ENCODE results near the gene PPIP5K2. TPM values are rescaled to one million over a fixed set of nuclear protein-coding genes. Genes with fewer than 3 reads are reported as not detected.

Gene PPIP5K2
- total RNA-seq, 2 donors from 2014 or later: 23.1 to 29.6 TPM

DNA sequence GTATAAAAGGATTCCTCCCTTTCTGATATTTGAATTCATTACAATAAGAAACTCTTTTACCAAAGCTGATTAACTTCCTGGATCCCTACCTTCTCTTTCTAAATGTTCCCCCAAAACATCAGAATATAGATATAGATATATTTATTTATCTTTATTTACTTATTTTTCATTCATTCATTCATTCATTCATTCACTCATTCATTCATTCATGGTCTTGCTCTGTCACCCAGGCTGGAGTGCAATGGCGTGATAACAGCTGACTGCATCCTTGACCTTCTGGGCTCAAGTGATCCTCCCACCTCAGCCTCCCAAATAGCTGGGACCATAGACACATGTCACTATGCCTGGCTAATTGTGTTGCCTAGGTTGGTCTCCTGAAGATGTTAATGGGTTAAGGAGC is 30.8 kb upstream of the PPIP5K2 start:
- 96 to 100% methylated on average over 1 of the region's 1 CpG for WGBS, 2 donors
- no peak overlapping the region for H3K27ac ChIP-seq

GRCh38 chr5:103090791-103091190 is 29.3 kb upstream of the PPIP5K2 start:
- ATAC-seq (no peak), DNase-seq (no peak)
- WGBS, 2 donors: 93 to 94% methylated on average over 1 of the region's 1 CpG
- Histone ChIP-seq H3K27me3 (no peaks in the 10 kb centered on the region), H3K27ac (no peak overlapping the region), H3K36me3 (replicated peaks in 1 of 2; ENCODE audit: insufficient read depth in 1 of 2, low read depth in 2 of 2) (peaks cover 0 to 7% of the 10 kb centered on the region in 2 donors), H3K4me3 (no peak overlapping the region), H3K9me3 (no peaks in the 10 kb centered on the region), H3K4me1 (peaks cover 30% of the 10 kb centered on the region)
- TF ChIP-seq, protein P1, sequence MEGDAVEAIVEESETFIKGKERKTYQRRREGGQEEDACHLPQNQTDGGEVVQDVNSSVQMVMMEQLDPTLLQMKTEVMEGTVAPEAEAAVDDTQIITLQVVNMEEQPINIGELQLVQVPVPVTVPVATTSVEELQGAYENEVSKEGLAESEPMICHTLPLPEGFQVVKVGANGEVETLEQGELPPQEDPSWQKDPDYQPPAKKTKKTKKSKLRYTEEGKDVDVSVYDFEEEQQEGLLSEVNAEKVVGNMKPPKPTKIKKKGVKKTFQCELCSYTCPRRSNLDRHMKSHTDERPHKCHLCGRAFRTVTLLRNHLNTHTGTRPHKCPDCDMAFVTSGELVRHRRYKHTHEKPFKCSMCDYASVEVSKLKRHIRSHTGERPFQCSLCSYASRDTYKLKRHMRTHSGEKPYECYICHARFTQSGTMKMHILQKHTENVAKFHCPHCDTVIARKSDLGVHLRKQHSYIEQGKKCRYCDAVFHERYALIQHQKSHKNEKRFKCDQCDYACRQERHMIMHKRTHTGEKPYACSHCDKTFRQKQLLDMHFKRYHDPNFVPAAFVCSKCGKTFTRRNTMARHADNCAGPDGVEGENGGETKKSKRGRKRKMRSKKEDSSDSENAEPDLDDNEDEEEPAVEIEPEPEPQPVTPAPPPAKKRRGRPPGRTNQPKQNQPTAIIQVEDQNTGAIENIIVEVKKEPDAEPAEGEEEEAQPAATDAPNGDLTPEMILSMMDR (IDR thresholded peaks at IDR 0.05): no peak
- no peak for TF ChIP-seq POLR2A (IDR thresholded peaks at IDR 0.05)
- intact Hi-C loops (cut with DNase I): no loop called here

More for the DNA sequence above, 30.8 kb upstream of the PPIP5K2 start:
- no peaks in the 10 kb centered on the region for H3K27me3 ChIP-seq
- H3K9me3 ChIP-seq: no peaks in the 10 kb centered on the region
- intact Hi-C loops (cut with DNase I): no loop called here
- ATAC-seq (no peak), DNase-seq (no peak)
- H3K4me3 ChIP-seq: no peak overlapping the region
- H3K4me1 ChIP-seq: peaks cover 17% of the 10 kb centered on the region
- TF ChIP-seq, protein P1 (IDR thresholded peaks at IDR 0.05): no peak
- TF ChIP-seq POLR2A (IDR thresholded peaks at IDR 0.05): no peak
- H3K36me3 ChIP-seq (replicated peaks in 1 of 2; ENCODE audit: insufficient read depth in 1 of 2, low read depth in 2 of 2): peaks cover 0 to 7% of the 10 kb centered on the region in 2 donors

GRCh38 chr5:103092676-103093075 is 27.4 kb upstream of the PPIP5K2 start:
- intact Hi-C loops (cut with DNase I): no loop called here
- TF ChIP-seq, protein P1 (IDR thresholded peaks at IDR 0.05): no peak
- no peak for TF ChIP-seq POLR2A (IDR thresholded peaks at IDR 0.05)
- Histone ChIP-seq H3K27me3 (no peaks in the 10 kb centered on the region), H3K27ac (peak overlapping the region in 1 of 4 donors; percentile 45), H3K36me3 (replicated peaks in 1 of 2; ENCODE audit: insufficient read depth in 1 of 2, low read depth in 2 of 2) (peaks cover 0 to 3% of the 10 kb centered on the region in 2 donors), H3K4me3 (no peak overlapping the region), H3K9me3 (no peaks in the 10 kb centered on the region), H3K4me1 (peaks cover 34% of the 10 kb centered on the region)
- ATAC-seq (peak; percentile 15), DNase-seq (no peak)
- 80 to 82% methylated on average over 3 of the region's 3 CpGs for WGBS, 2 donors

GRCh38 chr5:103093727-103094126 is 26.4 kb upstream of the PPIP5K2 start:
- H3K27ac ChIP-seq: peak overlapping the region; percentile 19 to 54 (median 44)

GRCh38 chr5:103094737-103095136 is 25.4 kb upstream of the PPIP5K2 start:
- DNase-seq (no peak), ATAC-seq (peak; percentile 61)
- Histone ChIP-seq H3K27me3 (no peaks in the 10 kb centered on the region), H3K9me3 (no peaks in the 10 kb centered on the region), H3K36me3 (replicated peaks in 1 of 2; ENCODE audit: insufficient read depth in 1 of 2, low read depth in 2 of 2) (no peaks in the 10 kb centered on the region), H3K4me1 (peaks cover 34% of the 10 kb centered on the region), H3K27ac (peak overlapping the region in 3 of 4 donors; percentile 42 to 45 (median 45)), H3K4me3 (no peak overlapping the region)
- WGBS, 2 donors: 20 to 35% methylated on average over 2 of the region's 2 CpGs
- intact Hi-C loops (cut with DNase I): no loop called here
- no peak for TF ChIP-seq POLR2A (IDR thresholded peaks at IDR 0.05)

More at GRCh38 chr5:103093727-103094126, 26.4 kb upstream of the PPIP5K2 start:
- Histone ChIP-seq H3K4me1 (peaks cover 34% of the 10 kb centered on the region), H3K27me3 (no peaks in the 10 kb centered on the region), H3K4me3 (no peak overlapping the region), H3K9me3 (no peaks in the 10 kb centered on the region), H3K36me3 (replicated peaks in 1 of 2; ENCODE audit: insufficient read depth in 1 of 2, low read depth in 2 of 2) (no peaks in the 10 kb centered on the region)
- ATAC-seq (peak; percentile 68), DNase-seq (no peak)
- intact Hi-C loops (cut with DNase I): no loop called here
- TF ChIP-seq, protein P1 (IDR thresholded peaks at IDR 0.05): no peak
- WGBS, 2 donors: 39 to 47% methylated on average over 1 of the region's 1 CpG

Measured in body of pancreas (tissue), 4 donors.